ENCODE data around the gene PLXNB2. TPM values are rescaled to one million over a fixed set of nuclear protein-coding genes. Genes with fewer than 3 reads are reported as not detected.

Gene PLXNB2
- total and polyA plus RNA-seq, 2 donors (not counting 1 experiment from before 2014, with no cell fraction given) = 62.7 to 209 TPM

- Histone ChIP-seq H3K27ac (ENCODE audit: insufficient read depth, low read length) (no peak overlapping the region), H3K9ac (ENCODE audit: insufficient read depth, low read length) (no peak overlapping the region), H2AFZ (ENCODE audit: low read length) (no peak overlapping the region), H4K20me1 (ENCODE audit: control insufficient read depth, extremely low read depth, insufficient read depth, low read length) (no peaks in the 10 kb centered on the region), H3K4me1 (ENCODE audit: control insufficient read depth, extremely low read depth, insufficient read depth, low read length) (peaks cover 18% of the 10 kb centered on the region), H3K27me3 (ENCODE audit: control insufficient read depth, insufficient read depth, low read length) (no peaks in the 10 kb centered on the region), H3K9me3 (ENCODE audit: control insufficient read depth, insufficient read depth, low read depth, low read length) (no peaks in the 10 kb centered on the region), H3K79me2 (ENCODE audit: control insufficient read depth, insufficient read depth, low read length) (peaks cover 76% of the 10 kb centered on the region), H3K4me3 (replicated peaks in 1 of 4; ENCODE audit: control extremely low read depth in 1 of 4, insufficient read depth in 1 of 4, low read depth in 3 of 4, low read length in 4 of 4) (no peak overlapping the region), H3K36me3 (ENCODE audit: control insufficient read depth, insufficient read depth, low read length) (peaks cover 55% of the 10 kb centered on the region), H3K4me2 (ENCODE audit: extremely low read depth, insufficient read depth, low read length) (no peak overlapping the region)
- DNase-seq (ENCODE audit: low read depth in 2 of 2) = no peak
- TF ChIP-seq EZH2 (IDR thresholded peaks at IDR 0.05; ENCODE audit: low read length, missing control alignments) = no peak
- TF ChIP-seq, protein P1, sequence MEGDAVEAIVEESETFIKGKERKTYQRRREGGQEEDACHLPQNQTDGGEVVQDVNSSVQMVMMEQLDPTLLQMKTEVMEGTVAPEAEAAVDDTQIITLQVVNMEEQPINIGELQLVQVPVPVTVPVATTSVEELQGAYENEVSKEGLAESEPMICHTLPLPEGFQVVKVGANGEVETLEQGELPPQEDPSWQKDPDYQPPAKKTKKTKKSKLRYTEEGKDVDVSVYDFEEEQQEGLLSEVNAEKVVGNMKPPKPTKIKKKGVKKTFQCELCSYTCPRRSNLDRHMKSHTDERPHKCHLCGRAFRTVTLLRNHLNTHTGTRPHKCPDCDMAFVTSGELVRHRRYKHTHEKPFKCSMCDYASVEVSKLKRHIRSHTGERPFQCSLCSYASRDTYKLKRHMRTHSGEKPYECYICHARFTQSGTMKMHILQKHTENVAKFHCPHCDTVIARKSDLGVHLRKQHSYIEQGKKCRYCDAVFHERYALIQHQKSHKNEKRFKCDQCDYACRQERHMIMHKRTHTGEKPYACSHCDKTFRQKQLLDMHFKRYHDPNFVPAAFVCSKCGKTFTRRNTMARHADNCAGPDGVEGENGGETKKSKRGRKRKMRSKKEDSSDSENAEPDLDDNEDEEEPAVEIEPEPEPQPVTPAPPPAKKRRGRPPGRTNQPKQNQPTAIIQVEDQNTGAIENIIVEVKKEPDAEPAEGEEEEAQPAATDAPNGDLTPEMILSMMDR (conservative IDR thresholded peaks at IDR 0.05 in 1 of 2, IDR thresholded peaks at IDR 0.05 in 1 of 2; ENCODE audit: low read depth in 1 of 2, low read length in 2 of 2) = no peak
Measured at GRCh38 chr22:50289942-50290630, 17.4 kb downstream of the PLXNB2 start.

DNA sequence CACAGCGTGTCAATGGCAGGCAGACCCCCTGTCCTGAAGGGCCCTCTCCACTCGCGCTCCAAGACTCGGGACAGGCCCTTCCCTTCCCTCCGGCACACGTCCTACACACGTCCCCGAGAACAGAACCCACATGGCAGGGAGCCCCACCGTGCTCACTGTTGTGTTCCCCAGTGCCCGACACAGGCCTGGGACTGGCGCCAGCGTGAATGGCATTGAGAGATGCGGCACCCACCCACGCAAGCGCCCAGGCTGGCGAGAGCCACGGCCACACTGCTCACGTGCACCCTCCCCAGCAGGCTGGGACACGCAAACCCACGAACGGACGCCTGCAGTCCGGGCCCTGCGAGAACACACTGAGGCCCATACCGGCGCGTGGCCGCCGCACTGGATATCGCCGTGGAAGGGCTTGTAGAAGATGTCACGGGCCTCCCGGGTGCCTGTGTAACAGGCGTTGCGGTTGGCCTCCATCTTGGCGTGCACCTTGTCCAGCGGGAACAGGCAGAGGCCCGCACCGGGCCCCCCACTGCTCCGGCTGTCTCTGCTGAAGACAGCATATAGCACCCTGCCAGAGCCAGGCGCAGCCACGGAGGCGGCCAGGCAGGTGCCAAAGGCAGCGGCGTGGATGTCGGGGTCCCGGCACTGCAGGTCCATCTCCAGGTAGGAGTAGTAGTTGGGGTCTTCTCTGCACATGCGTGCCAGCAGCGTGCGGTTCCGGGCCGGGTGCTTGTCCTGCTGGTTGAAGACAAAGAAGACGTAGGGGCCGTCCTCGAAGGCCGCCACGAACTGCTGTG is 18.1 kb downstream of the PLXNB2 start:
- H3K27me3 ChIP-seq (ENCODE audit: control insufficient read depth, insufficient read depth, low read length) = no peaks in the 10 kb centered on the region
- no peaks in the 10 kb centered on the region for H4K20me1 ChIP-seq (ENCODE audit: control insufficient read depth, extremely low read depth, insufficient read depth, low read length)
- H3K9ac ChIP-seq (ENCODE audit: insufficient read depth, low read length) = no peak overlapping the region
- H3K9me3 ChIP-seq (ENCODE audit: control insufficient read depth, insufficient read depth, low read depth, low read length) = no peaks in the 10 kb centered on the region
- H3K4me3 ChIP-seq (replicated peaks in 1 of 4; ENCODE audit: control extremely low read depth in 1 of 4, insufficient read depth in 1 of 4, low read depth in 3 of 4, low read length in 4 of 4) = no peak overlapping the region
- DNase-seq (ENCODE audit: low read depth in 2 of 2) = no peak
- H3K36me3 ChIP-seq (ENCODE audit: control insufficient read depth, insufficient read depth, low read length) = peaks cover 60% of the 10 kb centered on the region
- no peak overlapping the region for H3K4me2 ChIP-seq (ENCODE audit: extremely low read depth, insufficient read depth, low read length)
- H2AFZ ChIP-seq (ENCODE audit: low read length) = no peak overlapping the region
- peaks cover 69% of the 10 kb centered on the region for H3K79me2 ChIP-seq (ENCODE audit: control insufficient read depth, insufficient read depth, low read length)
- H3K27ac ChIP-seq (ENCODE audit: insufficient read depth, low read length) = no peak overlapping the region
- TF ChIP-seq, protein P1 (conservative IDR thresholded peaks at IDR 0.05 in 1 of 2, IDR thresholded peaks at IDR 0.05 in 1 of 2; ENCODE audit: low read depth in 1 of 2, low read length in 2 of 2) = no peak
- no peak for TF ChIP-seq EZH2 (IDR thresholded peaks at IDR 0.05; ENCODE audit: low read length, missing control alignments)
- H3K4me1 ChIP-seq (ENCODE audit: control insufficient read depth, extremely low read depth, insufficient read depth, low read length) = peaks cover 17% of the 10 kb centered on the region

- no peaks in the 10 kb centered on the region for H3K9me3 ChIP-seq (ENCODE audit: control insufficient read depth, insufficient read depth, low read depth, low read length)
- no peak overlapping the region for H3K4me2 ChIP-seq (ENCODE audit: extremely low read depth, insufficient read depth, low read length)
- peaks cover 57% of the 10 kb centered on the region for H3K79me2 ChIP-seq (ENCODE audit: control insufficient read depth, insufficient read depth, low read length)
- peaks cover 66% of the 10 kb centered on the region for H3K36me3 ChIP-seq (ENCODE audit: control insufficient read depth, insufficient read depth, low read length)
- no peak for TF ChIP-seq EZH2 (IDR thresholded peaks at IDR 0.05; ENCODE audit: low read length, missing control alignments)
- no peak overlapping the region for H3K27ac ChIP-seq (ENCODE audit: insufficient read depth, low read length)
- no peaks in the 10 kb centered on the region for H3K27me3 ChIP-seq (ENCODE audit: control insufficient read depth, insufficient read depth, low read length)
- DNase-seq (ENCODE audit: low read depth in 2 of 2) = no peak
- no peaks in the 10 kb centered on the region for H4K20me1 ChIP-seq (ENCODE audit: control insufficient read depth, extremely low read depth, insufficient read depth, low read length)
- no peak overlapping the region for H3K4me3 ChIP-seq (replicated peaks in 1 of 4; ENCODE audit: control extremely low read depth in 1 of 4, insufficient read depth in 1 of 4, low read depth in 3 of 4, low read length in 4 of 4)
- H2AFZ ChIP-seq (ENCODE audit: low read length) = no peak overlapping the region
- H3K9ac ChIP-seq (ENCODE audit: insufficient read depth, low read length) = no peak overlapping the region
- peaks cover 8% of the 10 kb centered on the region for H3K4me1 ChIP-seq (ENCODE audit: control insufficient read depth, extremely low read depth, insufficient read depth, low read length)
Measured at GRCh38 chr22:50287731-50288130, 19.7 kb downstream of the PLXNB2 start.
